Fibroblast of villous mesenchyme (primary cell): ENCODE results near the gene TGM2. TPM values are rescaled to one million over a fixed set of nuclear protein-coding genes. Genes with fewer than 3 reads are reported as not detected.

Experiments
- DNase-seq: peaks from one replicate; pipeline ENCODE4 v3.0.0-alpha.2; 2010; ENCODE audit warnings: low read depth
- H3K4me3 ChIP-seq: 2 replicates; pipeline ENCODE4 v1.5.1; 2011; ENCODE audit warnings: low read depth, mild to moderate bottlenecking, low read length
- CTCF ChIP-seq: IDR thresholded peaks from 2 replicates; pipeline ENCODE4 v1.5.1; 2012; ENCODE audit warnings: low read depth, mild to moderate bottlenecking, low read length; ENCODE audit not compliant: insufficient read depth
- total RNA-seq: library from RNA; depleted of rRNA; stranded (reverse); fragments of >200 nt; gene quantifications from 2 replicates; pipeline ENCODE4 v1.2.3, GENCODE V29; 2012

Gene TGM2
- total RNA-seq, 1 donor: 2,020 TPM

- no peak for TF ChIP-seq CTCF
- peak; percentile 82 for DNase-seq
Measured at GRCh38 chr20:38139977-38140753, 24.9 kb downstream of the TGM2 start.

GRCh38 chr20:38139156-38139912 is 25.7 kb downstream of the TGM2 start:
- TF ChIP-seq CTCF: no peak
- DNase-seq: no peak
- H3K4me3 ChIP-seq: no peak overlapping the region

More at GRCh38 chr20:38139977-38140753, 24.9 kb downstream of the TGM2 start:
- H3K4me3 ChIP-seq: no peak overlapping the region

GRCh38 chr20:38138086-38138778 is 26.8 kb downstream of the TGM2 start:
- no peak for DNase-seq
- TF ChIP-seq CTCF: no peak
- H3K4me3 ChIP-seq: no peak overlapping the region

GRCh38 chr20:38137441-38138037 is 27.5 kb downstream of the TGM2 start:
- H3K4me3 ChIP-seq: no peak overlapping the region
- no peak for TF ChIP-seq CTCF
- no peak for DNase-seq

- TF ChIP-seq CTCF: no peak
Measured at GRCh38 chr20:38136421-38137245, 28.4 kb downstream of the TGM2 start.

More at GRCh38 chr20:38136421-38137245, 28.4 kb downstream of the TGM2 start:
- DNase-seq: peak; percentile 15
- no peak overlapping the region for H3K4me3 ChIP-seq
